Breast epithelium (tissue), 4 donors: ENCODE data around the gene TMEM163. TPM values are rescaled to one million over a fixed set of nuclear protein-coding genes. Genes with fewer than 3 reads are reported as not detected.
"Not testable (repeated sequence)": the region's sequence is repeated elsewhere in the genome, so short reads cannot be mapped to it uniquely, and the experiment has no call there.

Experiments
- DNase-seq, 2 donors: peaks; one replicate each; pipeline ENCODE4 v3.0.0-alpha.2; 2019; ENCODE audit warnings: low spot score in 2 of 2
- H3K27ac ChIP-seq, 2 donors: fragments of 200-600 bp; sonication (generic) in 1 of 2; one replicate each; pipeline ENCODE4 v1.5.1; 2016 to 2019; ENCODE audit warnings: mild to moderate bottlenecking in 1 of 2
- H3K27me3 ChIP-seq, 2 donors: fragments of 200-600 bp; sonication (generic) in 1 of 2; one replicate each; pipeline versions ENCODE4 v1.5.1 to v1.6.0; 2017 to 2019; ENCODE audit warnings: control low read depth in 1 of 2, mild to moderate bottlenecking in 1 of 2
- H3K36me3 ChIP-seq: fragments of 200-600 bp; one replicate; pipeline ENCODE4 v1.5.1; 2019
- H3K4me1 ChIP-seq, 2 donors: fragments of 200-600 bp; sonication (generic); one replicate each; pipeline ENCODE4 v1.5.1; 2016 to 2019; ENCODE audit warnings: control low read depth in 1 of 2
- H3K4me3 ChIP-seq, 3 donors: fragments of 200-600 bp; sonication (generic); 1 replicate in 2 of 3; 2 replicates in 1 of 3; pipeline ENCODE4 v1.5.1; 2016 to 2019; ENCODE audit warnings: mild to moderate bottlenecking in 3 of 3, moderate library complexity in 2 of 3
- H3K9me3 ChIP-seq, 2 donors: fragments of 200-600 bp; sonication (generic) in 1 of 2; one replicate each; pipeline ENCODE4 v1.5.1; 2016 to 2019; ENCODE audit warnings: control low read depth in 1 of 2
- POLR2A ChIP-seq: fragments of 450-650 bp; IDR thresholded peaks from one replicate; pipeline ENCODE4 v1.6.1; 2016; ENCODE audit warnings: antibody characterized with exemption, mild to moderate bottlenecking, moderate library complexity
- POLR2AphosphoS5 ChIP-seq, 3 donors: sonication (generic); formaldehyde crosslinking; IDR thresholded peaks; one replicate each; pipeline ENCODE4 v1.6.1; 2017; ENCODE audit warnings: antibody characterized with exemption in 3 of 3
- intact Hi-C: fragments of 100-400 bp; cut with DNase I; formaldehyde crosslinking; loops from one replicate; pipeline ENCODE4 v1.15.1; 2023; ENCODE audit warnings: low total_unique reads
- total RNA-seq, 3 donors: library from RNA; depleted of rRNA; stranded (reverse); fragments of >200 nt; gene quantifications; one replicate each; pipeline ENCODE4 v1.1.0, GENCODE V29; 2016
- TF ChIP-seq, protein P1 (sequence below), 3 donors: fragments of 450-650 bp; IDR thresholded peaks; one replicate each; pipeline ENCODE4 v1.5.1; 2016 to 2017; ENCODE audit warnings: antibody characterized with exemption in 3 of 3, mild to moderate bottlenecking in 3 of 3, moderate library complexity in 3 of 3

The TMEM163 gene
- total RNA-seq, 3 donors from 2014 or later, result 0.32 to 1.5 (median 0.66) TPM

DNA sequence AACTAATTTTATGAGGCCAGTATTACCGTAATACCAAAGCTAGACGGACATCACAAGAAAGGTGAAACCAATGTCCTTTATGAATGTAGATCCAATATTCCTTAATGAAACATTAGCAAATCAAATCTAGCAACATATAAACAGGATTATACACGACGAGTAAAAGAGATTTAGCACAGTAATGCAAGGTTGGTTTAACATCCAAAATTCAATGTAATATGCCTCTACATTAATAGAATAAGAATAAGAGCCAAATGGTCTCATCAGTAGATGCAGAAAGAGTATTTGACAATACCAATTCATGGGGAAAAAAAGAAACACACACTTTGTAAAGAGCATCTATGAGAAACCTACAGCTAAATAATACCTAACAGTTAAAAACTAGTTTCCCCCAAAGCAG, 99.5 kb downstream of the TMEM163 start:
- H3K27ac ChIP-seq, result no peak overlapping the region
- H3K4me3 ChIP-seq, result no peak overlapping the region
- no peak for TF ChIP-seq POLR2AphosphoS5 (IDR thresholded peaks at IDR 0.05)
- TF ChIP-seq POLR2A, result no peak
- TF ChIP-seq, protein P1, sequence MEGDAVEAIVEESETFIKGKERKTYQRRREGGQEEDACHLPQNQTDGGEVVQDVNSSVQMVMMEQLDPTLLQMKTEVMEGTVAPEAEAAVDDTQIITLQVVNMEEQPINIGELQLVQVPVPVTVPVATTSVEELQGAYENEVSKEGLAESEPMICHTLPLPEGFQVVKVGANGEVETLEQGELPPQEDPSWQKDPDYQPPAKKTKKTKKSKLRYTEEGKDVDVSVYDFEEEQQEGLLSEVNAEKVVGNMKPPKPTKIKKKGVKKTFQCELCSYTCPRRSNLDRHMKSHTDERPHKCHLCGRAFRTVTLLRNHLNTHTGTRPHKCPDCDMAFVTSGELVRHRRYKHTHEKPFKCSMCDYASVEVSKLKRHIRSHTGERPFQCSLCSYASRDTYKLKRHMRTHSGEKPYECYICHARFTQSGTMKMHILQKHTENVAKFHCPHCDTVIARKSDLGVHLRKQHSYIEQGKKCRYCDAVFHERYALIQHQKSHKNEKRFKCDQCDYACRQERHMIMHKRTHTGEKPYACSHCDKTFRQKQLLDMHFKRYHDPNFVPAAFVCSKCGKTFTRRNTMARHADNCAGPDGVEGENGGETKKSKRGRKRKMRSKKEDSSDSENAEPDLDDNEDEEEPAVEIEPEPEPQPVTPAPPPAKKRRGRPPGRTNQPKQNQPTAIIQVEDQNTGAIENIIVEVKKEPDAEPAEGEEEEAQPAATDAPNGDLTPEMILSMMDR (IDR thresholded peaks at IDR 0.05), result no peak
- intact Hi-C loops, result no loop called here
- peaks cover 0 to 11% of the 10 kb centered on the region in 2 donors for H3K9me3 ChIP-seq
- H3K27me3 ChIP-seq, result no peaks in the 10 kb centered on the region
- no peak for DNase-seq
- no peaks in the 10 kb centered on the region for H3K36me3 ChIP-seq
- no peaks in the 10 kb centered on the region for H3K4me1 ChIP-seq

GRCh38 chr2:134615480-134615879, 103.3 kb downstream of the TMEM163 start:
- H3K4me3 ChIP-seq, H3K27me3 ChIP-seq, intact Hi-C loops, H3K4me1 ChIP-seq, DNase-seq, H3K36me3 ChIP-seq, H3K27ac ChIP-seq: not testable (repeated sequence)
- H3K9me3 ChIP-seq, result peaks cover 7 to 19% of the 10 kb centered on the region in 2 donors

DNA sequence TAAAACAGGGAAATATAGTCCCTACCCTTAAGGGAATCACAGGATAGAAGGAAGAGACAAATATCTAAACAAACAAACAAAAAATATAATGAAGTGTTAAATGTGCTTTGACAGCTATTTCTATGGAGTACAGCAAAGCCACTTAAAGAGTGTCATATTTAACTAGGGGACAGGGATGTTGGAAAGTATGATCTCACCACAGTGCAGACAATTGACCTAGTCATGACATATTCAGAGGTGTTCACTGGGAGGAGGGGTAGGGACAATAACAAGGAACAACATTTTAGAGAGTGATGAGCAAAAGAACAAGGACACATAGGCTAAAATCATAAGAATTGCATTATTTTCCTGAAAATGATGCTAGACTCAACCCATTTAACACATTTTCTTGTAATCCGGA, 107.5 kb downstream of the TMEM163 start:
- H3K4me3 ChIP-seq, result no peak overlapping the region
- no peaks in the 10 kb centered on the region for H3K27me3 ChIP-seq
- DNase-seq, result no peak
- no peaks in the 10 kb centered on the region for H3K4me1 ChIP-seq
- H3K36me3 ChIP-seq, result no peaks in the 10 kb centered on the region
- H3K9me3 ChIP-seq, result peaks cover 7 to 8% of the 10 kb centered on the region in 2 donors
- TF ChIP-seq, protein P1 (IDR thresholded peaks at IDR 0.05), result no peak
- TF ChIP-seq POLR2AphosphoS5 (IDR thresholded peaks at IDR 0.05), result no peak
- TF ChIP-seq POLR2A, result no peak
- no peak overlapping the region for H3K27ac ChIP-seq
- intact Hi-C loops, result no loop called here

DNA sequence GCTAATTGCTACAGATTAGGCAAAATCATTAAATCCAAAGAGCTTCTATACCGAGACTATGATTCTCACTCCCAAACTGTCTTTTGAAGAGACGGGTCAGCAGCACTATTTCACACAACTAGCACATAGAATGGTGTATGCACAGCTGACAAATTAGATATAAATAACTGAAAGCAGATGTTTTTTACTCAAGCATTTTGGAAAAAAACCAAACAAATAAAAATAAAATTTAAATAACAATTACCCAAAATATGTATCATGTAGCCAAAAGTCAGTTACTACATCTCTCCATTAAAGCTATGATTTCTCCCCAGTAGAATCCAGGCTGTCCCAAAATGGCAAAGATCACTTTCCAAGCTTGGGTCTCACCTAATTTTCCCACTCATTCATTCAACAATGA, 107.9 kb downstream of the TMEM163 start:
- H3K27ac ChIP-seq, result no peak overlapping the region
- H3K4me3 ChIP-seq, result no peak overlapping the region
- H3K4me1 ChIP-seq, result no peaks in the 10 kb centered on the region
- H3K36me3 ChIP-seq, result no peaks in the 10 kb centered on the region
- TF ChIP-seq, protein P1 (IDR thresholded peaks at IDR 0.05), result no peak
- no peak for TF ChIP-seq POLR2A
- no peak for TF ChIP-seq POLR2AphosphoS5 (IDR thresholded peaks at IDR 0.05)
- intact Hi-C loops, result no loop called here
- no peak for DNase-seq
- H3K9me3 ChIP-seq, result peaks cover 7 to 8% of the 10 kb centered on the region in 2 donors
- no peaks in the 10 kb centered on the region for H3K27me3 ChIP-seq

GRCh38 chr2:134609924-134610513, 108.8 kb downstream of the TMEM163 start:
- intact Hi-C loops, result no loop called here
- Histone ChIP-seq H3K27me3 (no peaks in the 10 kb centered on the region), H3K27ac (no peak overlapping the region), H3K36me3 (no peaks in the 10 kb centered on the region), H3K4me1 (no peaks in the 10 kb centered on the region), H3K9me3 (peaks cover 7 to 8% of the 10 kb centered on the region in 2 donors), H3K4me3 (no peak overlapping the region)
- DNase-seq, result no peak
- TF ChIP-seq, protein P1 (IDR thresholded peaks at IDR 0.05), result no peak
- TF ChIP-seq POLR2A, result no peak
- TF ChIP-seq POLR2AphosphoS5 (IDR thresholded peaks at IDR 0.05), result no peak

- H3K4me3 ChIP-seq, result no peak overlapping the region
- intact Hi-C loops, result no loop called here
- no peaks in the 10 kb centered on the region for H3K27me3 ChIP-seq
- H3K27ac ChIP-seq, result no peak overlapping the region
- DNase-seq, result no peak
- TF ChIP-seq POLR2A (no peak), POLR2AphosphoS5 (IDR thresholded peaks at IDR 0.05) (no peak)
- TF ChIP-seq, protein P1 (IDR thresholded peaks at IDR 0.05), result no peak
- H3K36me3 ChIP-seq, result no peaks in the 10 kb centered on the region
- no peaks in the 10 kb centered on the region for H3K4me1 ChIP-seq
- H3K9me3 ChIP-seq, result peaks cover 0 to 6% of the 10 kb centered on the region in 2 donors
Observed at GRCh38 chr2:134603966-134604365, 114.8 kb downstream of the TMEM163 start.
